ENCODE results near the gene VKORC1. TPM values are rescaled to one million over a fixed set of nuclear protein-coding genes. Genes with fewer than 3 reads are reported as not detected.
A peak's percentile ranks its signal among the peaks of the same experiment; 100 is the strongest.
"Not testable (repeated sequence)": the region's sequence is repeated elsewhere in the genome, so short reads cannot be mapped to it uniquely, and the experiment has no call there.

The VKORC1 gene
- total RNA-seq (2014; rRNA removed; shearing (Covaris generic)), result 137 and 164 TPM in 2 replicates

DNA sequence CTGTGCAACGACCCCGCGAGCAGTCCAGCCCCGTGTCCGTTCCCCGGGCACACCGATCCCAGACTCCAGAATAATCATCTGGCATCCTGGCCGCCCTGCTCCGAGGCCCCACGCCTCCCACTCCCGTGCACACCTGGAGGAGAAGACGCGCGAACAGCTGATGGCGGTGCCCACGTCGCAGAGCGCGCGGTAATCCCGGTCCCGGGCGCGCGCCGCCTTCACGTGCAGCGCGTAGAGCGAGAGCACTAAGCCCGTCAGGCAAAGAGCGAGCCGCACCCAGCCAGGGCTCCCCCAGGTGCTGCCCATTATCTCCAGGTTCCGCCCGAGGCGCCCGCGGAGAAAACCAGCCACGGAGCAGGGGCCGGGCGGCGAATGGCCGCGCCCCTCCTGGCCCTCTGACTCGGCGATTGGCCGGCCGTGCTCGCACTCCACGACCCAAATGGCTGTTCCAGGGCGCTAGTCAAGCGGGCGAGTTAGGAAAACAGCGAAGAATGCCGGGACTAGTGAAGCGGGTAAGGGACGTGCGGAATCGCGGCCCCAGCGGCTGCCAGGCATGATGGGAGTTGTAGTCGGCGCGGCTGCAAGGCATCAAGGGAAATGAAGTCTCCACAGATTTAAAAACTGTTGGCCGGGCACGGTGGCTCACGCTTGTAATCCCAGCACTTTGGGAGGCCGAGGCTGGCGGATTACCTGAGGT, at the start of gene VKORC1:
Gene VKORC1, minus strand, starts transcription at position 374 of the 697 bp plus-strand sequence. Its CDS starts 68 bp downstream, at position 306.
- DNase-seq (ENCODE audit: low spot score), result peak; percentile 97

DNA sequence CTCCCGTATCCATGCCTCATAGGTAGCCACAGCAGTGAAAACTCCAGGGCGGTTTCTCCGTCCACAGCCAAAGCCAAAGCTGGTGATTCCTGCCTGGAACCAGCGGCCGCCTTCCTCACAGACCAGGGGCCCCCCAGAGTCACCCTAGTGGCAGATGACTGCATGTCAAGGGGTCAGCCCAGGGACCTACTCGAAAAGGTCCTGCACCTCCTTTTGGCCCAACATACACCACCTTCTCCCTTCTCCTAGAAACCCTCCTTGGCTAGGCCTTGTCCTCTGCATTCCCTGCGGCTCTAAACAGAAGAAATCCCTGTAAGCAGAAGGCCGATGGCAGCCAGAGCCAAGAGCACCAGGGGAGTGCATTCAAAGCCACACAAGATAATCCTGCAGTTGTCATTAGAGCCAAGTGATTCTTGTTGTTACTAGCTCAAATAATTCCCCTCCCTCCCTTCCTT, 49.1 kb upstream of the VKORC1 start:
- no peak for DNase-seq (ENCODE audit: low spot score)

DNA sequence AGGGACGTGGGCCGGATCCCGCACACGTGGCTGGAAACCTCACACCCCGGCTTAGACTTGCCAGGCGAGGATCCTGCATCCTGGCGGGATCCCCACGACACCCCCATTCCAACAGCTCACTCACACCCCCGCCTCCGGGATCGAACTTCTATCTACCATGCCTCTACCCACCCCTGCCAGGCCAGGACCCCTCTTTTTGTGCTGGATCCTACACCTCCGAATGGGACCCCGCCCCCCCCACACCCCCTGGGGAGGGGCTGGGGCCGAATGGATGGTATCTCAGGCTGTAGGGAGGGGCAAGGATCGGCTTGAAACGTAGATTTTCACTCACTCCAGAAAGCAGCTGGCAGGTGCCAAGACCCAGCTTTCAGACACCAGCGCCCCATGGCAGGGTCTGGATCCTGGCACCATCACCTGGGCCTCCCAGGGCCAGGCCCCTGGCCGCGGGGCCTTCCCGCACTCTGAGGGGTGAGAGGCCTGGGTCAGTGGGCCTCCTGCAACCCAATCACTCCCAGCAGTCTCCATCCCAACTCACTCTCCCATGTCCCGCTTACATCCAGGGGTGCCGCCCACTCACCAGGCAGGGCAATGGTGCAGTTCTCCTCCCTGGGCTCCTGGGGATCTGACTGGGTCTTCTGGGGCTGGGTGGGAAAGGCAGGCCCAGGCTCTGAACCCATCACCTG, 48.6 kb upstream of the VKORC1 start:
- no peak for DNase-seq (ENCODE audit: low spot score)

DNA sequence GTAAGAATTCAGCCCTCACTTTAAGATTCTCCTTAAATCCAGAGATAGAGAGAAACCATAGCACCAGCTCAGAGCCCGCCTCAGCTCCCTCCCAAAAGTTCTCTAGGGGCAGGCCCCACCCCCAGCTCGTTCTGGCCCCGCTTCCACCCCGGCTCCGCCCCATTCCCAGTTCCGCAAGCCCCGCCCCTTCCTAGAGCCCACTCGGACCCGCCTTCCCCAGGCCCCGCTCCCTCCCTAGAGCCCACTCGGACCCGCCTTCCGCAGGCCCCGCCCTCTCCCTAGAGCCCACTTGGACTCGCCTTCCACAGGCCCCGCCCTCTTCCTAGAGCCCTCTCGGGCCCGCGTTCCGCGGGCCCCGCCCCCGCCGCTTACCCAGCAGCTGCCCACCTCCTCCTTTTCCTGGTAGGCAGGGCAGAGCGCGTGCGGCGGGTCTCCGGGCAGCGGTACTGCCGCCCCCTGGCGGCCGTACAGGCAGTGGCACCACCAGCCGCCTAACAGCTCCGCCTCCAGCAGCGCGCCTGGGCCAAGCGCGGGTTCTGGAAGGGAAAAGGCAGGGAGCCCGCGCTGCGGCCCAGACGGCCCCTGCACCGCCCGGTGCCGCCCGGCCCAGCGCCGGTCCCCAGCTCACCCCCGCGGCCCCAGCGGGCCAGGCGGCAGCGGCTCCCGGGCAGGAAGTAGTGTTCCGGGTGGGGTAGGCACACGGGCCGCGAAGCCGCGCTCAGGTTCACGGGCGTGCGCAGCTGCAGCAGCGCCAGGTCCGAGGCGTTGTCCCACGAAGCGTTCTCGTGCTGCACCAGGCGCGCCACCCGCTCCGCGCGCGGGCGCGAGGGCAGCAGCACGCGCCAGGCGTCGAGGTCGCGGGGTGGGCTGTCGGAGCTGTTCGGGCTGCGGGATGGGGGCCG, 47.8 kb upstream of the VKORC1 start:
- DNase-seq (ENCODE audit: low spot score), result peak; percentile 98

DNA sequence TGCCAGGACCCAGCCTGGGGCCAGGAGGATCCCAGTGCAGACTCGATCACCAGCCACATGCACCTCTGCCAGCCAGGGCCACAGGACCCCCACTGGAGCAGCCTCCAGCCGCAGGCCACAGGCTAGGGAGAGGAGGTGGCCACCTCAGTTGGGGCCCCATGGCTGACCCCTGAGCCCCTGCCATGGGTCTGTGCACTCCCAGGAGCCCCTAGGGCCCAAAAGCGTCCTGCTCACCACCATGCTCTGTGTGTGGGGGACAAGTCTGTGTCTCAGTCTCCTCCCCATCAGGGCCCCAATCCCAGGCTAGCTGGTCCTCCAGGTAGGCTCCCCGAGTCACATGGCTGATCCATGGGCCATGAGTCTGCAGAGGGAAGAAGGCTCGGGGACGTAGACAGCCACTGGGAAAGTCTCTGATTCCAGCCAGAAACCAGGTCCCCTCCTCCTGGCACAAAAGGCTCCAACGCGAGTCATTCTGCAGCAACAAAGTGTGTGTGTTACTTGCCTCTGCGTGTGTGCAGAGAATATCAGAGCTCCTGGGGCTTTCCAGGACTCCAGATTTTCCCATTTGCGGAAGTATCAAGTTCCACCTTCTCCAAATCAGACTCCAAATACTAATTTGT, 47.0 kb upstream of the VKORC1 start:
- no peak for DNase-seq (ENCODE audit: low spot score)

DNA sequence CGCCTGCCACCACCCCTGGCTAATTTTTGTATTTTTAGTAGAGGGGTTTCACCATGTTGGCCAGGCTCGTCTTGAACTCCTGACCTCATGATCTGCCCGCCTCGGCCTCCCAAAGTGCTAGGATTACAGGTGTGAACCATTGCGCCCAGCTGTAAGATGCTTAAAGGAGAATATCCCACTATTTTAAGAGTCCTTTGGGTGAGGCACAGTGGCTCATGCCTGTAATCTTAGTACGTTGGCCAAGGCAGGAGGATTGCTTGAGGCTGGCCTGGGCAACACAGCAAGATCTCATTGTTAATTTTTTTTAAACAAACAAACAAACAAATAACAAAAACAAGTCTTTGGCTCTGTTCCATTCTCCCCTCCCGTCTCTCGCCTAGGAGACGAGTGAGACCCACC, 46.5 kb upstream of the VKORC1 start:
- not testable (repeated sequence) for DNase-seq (ENCODE audit: low spot score)

DNA sequence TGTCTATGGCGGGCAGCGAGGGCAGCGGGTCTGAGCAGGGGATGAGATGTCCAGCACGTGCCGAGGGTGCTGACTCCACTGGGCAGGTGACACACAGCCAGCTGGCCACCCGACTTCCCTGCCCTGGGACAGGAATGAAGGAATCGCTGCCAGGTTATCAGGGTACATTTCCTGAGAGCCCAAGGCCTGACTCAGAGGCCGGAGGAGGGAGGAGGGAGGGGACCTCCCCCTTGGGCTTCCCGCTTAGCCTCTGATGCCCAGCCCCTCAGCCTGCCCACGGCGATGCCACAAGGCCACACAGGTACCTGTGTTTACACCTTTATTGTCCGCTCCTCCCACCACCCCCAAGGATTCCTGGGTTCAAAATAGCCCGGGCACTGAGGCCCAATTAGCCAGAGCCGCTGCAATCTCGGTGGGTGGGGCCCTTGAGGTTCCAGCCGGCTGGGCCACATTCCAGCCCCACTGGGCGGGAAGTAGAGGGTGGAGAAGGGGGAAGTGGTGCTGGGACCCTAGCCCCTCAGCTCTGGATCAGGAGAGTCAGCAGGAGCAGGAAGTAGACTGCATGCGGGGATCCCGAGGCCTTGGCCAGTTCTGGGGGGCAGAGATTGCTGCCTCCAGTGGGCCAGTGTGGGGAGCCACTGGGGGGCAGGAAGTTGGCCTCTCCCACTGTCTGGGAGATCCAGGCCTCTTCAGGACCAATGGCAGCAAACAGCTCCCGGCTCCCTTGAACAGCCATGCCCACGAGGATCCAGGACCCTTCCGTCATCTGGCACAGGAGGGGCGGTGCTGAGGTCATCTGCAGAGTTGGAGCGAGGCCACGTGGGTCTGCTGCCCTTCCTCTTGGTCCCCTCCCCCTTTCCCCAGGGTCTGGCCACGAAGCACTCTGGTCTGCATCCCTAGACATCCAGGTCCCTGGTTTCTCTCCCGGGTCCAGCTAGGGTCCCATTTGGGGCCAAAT, 44.3 kb upstream of the VKORC1 start:
- DNase-seq (ENCODE audit: low spot score), result peak; percentile 97

DNA sequence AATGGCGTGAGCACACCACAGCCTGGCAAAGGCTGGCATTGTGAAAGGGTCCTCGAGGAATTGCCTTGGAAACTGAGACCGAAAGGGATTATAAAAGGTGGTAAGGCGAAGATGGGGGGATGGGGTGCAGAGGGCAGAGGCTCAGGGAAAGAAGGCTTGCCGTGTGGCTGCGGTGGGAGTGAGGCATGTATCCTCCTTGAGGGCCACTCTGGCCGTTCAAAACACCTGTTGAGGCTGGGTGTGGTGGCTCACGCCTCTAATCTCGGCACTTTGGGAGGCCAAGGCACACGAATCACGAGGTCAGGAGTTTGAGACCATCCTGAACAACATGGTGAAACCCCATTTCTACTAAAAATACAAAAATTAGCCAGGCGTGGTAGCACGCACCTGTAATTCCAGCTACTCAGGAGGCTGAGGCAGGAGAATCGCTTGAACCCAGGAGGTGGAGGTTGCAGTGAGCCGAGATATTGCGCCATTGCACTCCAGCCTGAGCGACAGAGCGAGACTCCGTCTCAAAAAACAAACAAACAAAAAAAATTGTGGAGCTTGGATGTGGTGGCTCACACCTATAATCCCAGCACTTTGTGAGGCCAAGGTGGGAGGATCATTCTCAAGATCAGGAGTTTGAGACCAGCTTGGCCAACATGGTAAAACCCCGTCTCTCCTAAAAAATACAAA, 42.4 kb upstream of the VKORC1 start:
- not testable (repeated sequence) for DNase-seq (ENCODE audit: low spot score)

DNA sequence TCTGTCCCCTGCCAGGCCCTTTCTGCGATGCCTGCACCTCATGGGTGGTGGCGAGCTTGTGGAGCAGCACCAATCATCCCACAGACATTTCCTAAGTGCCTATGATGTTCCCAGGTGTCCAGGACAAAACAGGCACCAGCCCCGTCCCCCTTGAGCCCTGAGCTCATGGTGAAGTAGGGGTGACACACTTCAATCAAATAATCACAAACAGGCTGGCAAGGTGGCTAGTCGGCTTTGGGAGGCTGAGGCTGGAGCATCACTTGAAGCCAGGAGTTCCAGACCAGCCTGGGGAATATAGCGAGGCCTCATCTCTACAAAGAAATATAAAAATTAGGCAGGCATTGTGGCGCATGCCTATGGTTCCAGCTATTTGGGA, 41.7 kb upstream of the VKORC1 start:
- DNase-seq (ENCODE audit: low spot score), result no peak

DNA sequence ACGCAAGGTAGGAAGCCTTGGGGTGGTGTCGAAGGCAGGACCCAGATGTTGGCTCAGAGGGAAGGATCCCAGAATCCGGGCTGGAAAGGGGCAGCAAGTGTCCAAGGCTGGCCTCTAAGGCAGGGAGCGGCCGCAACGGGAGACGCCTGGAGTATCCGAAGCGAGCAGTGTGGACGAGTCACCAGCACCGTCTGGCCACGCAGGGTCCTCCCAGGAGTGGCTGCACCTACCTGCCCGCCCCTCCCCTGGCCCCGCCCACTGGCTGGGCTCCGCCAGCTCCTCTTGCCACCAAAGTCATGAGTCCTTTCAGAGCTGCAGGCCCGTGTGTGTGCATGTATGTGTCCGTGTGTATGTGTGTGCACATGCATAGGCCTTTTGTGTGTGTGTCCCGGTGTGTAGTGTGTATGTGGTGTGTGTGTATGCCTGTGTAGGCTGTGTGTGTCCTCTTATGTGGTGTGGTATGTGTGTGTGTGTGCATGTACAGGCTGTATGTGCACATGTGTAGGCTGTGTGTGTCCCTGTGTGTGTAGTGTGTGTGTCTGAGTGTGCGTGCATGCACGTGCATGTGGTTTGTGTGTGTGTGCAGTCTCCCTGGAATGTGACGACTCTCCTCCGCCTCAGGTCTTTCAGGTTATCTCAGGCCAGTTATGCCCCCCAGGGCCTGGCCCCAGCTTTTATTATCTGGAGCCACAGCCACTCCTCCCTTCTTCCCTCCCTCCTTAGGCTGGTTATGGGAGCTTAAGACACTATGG, 41.1 kb upstream of the VKORC1 start, which contains the start of gene PRSS8:
Gene PRSS8, minus strand, starts transcription at position 193 of the 752 bp plus-strand sequence. CDS start 229 bp downstream, outside the sequence.
- DNase-seq (ENCODE audit: low spot score), result no peak

DNA sequence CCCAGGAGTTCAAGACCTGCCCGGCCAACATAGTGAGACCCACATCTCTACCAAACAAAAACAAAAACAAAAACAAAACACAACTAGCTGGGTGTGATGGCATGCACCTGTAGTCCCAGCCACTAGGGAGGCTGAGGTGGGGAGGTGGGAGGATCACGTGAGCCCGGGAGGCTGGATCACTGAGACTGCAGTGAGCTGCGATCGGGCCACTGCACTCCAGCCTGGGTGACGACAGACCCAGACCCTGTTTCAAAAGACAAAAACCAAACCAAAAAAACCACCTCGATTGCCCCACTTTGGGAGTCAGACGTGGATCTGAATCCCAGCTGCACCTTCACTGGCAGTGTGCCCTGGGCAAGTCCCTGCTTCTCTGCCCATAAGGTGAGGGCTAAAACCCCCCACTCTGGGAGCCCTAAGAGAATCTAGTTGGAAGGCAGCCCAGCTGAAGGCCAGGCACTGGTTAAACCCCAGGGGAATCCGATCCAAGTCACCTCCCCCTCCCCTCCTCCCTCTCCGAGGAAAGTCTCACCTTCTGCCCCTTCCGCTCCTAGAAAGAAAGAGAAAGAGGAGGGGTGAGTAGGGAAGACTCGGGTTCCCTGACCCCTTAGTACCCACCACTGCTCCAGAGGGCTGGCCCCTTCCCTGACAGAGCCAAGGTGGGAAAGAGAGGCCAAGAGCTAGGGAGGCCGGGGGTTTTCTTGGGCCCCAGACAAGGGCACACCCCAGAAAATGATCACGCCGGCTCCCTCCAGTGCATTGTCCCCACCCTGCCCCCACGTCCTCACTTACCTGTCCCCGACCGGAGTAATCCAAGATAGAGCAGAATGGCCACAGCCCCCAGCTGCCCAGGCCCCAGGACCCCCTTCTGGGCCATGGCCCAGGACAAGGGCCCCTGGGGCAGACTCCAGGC, 40.3 kb upstream of the VKORC1 start:
- no peak for DNase-seq (ENCODE audit: low spot score)

DNA sequence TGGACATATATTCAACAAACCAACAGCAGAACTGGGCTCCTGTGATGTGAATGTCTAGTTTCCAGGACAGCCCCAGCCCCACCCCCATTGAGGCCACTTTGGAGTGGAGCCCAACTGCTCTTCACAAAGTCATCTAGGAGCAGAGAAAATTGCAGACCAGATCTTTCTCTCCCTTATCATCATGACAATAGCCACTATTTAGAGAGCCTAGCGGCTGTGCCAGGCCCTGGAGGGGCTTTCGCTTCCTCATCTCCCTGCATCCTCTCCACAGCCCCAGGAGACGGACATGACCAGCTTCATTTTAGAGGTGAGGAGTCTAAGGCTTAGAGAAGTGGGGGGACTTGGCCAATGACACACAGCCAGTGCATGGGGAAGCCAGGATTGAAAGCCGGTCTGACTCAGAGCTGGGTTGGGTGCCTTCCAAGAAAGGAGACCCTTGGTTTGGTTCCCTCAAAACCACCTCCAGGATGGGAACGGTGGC, 39.5 kb upstream of the VKORC1 start:
- DNase-seq (ENCODE audit: low spot score), result no peak

DNA sequence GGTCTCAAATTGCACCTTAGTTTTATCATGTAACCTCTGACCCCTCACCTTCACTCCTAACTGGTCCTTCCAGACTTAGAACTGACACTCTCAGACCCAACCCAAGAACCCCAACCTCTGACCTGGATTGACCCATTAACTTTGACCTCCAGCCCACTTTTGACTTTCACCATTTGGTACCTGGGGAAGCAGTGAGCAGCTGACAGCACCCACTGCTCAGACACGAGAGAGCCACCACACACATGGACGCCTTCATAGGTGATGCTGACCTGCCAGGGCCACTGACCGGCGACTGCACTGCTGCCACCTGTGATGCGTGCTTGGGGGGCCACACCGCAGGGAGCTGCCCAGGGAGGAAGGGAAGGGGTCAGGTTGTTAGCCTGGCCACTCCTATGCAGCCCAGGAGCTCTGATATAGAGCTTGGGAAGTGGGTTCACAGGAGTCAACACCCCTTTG, 38.5 kb upstream of the VKORC1 start:
- no peak for DNase-seq (ENCODE audit: low spot score)

DNA sequence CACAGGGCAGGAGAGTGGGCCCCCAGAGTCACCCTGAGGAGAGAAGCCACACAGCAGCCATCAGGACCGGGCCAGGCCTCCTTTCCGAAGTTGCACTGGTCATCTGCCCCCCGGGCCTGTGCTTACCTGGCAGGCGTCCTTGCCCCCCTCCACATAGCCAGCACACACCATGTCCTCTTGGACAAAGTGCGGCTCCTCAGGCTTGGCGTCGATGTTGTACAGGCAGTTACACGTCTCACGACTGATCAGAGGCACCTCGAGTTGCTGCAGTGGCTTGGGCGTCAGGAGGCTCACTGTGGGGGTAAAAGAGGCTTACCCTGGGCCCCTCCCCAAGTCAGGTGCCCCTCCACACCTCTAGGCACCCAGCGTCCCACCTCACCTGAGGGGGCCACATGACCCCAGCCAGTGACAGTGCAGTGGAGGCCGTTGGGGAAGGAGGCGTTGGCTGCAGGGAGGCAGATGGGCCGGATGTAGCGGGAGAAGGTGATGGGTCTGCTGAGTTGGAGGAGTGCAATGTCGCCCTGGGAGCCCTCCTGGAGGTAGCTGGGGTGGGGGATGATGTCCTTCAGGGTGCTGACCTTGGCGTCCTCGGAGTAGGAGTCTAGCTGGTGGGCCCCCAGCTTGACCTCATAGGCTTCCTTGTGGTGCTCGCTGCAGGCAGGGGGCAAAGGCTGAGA, 37.8 kb upstream of the VKORC1 start:
- no peak for DNase-seq (ENCODE audit: low spot score)

DNA sequence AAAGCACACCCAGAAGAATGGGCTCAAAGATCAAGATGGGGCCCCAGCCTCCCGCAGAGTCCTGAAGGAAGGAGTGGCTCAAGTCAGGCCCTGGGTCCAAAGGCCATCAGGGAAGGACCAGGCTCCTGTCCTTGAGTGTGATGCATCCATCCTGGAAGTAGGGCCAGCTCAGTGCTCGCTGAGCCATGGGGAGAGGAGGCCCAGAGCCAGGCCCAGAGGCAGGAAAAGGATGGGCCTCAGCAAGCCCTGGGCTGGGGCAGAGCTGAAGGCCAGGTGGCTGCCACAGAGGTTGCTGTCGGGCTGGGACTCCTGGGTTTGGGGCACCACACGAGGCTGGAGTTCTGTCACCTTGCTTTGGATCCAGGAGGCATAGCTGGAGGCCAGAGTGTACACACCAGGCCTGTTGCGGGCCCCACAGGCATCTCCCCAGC, 37.3 kb upstream of the VKORC1 start:
- DNase-seq (ENCODE audit: low spot score), result no peak

DNA sequence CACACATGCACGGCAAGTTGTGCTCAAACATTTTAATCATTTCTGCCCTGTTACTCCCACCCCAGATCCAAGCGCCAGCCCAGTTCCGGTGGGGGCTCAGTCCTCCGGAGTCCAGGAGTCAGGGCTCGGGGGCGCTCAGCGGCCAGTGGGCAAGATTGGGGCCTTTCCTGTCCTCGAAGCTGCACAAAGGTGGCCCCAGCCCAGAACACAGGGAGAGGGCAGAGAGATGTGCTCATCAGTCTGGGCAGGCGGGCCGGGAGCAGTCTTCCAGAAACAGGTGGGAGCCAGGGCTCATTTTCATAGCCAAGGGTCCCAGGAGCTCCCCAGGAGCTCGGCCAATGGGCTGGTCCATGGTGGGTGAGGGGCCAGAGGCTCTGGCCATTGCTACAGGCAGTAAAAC, 36.8 kb upstream of the VKORC1 start:
- DNase-seq (ENCODE audit: low spot score), result no peak

DNA sequence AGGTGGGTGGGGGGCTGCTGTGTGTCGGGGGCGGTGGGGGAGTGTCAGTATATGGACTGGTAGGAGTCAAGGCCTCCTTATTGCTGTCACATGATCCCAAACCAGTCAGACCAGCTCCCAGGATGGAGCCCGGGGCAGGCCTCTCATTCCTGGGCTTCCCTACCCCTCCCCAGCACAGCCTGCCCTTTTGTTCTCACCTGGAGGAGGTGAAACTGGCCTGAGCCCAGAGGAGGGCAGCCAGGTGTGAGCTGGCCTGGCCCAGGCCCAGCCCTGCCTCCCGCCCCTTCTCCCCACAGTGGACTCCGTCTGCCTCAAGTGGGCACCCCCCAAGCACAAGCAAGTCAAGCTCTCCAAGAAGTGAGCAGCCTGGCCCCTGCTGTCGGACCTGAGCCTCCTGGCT, 36.3 kb upstream of the VKORC1 start:
- no peak for DNase-seq (ENCODE audit: low spot score)

All from A172 (cell line).